Adrenal gland (tissue), 5 donors: Measurements from ENCODE around the gene PCDHB3.

ENCODE experiments used
- POLR2A ChIP-seq, 2 donors: fragments of 450-650 bp; IDR thresholded peaks; one replicate each; pipeline ENCODE4 v1.6.1; 2017; ENCODE audit warnings: antibody characterized with exemption in 2 of 2, mild to moderate bottlenecking in 2 of 2, moderate library complexity in 1 of 2
- TF ChIP-seq, protein P1 (sequence below), 6 experiments: fragments of 450-650 bp in 4 of 6; fragments of 200-600 bp in 2 of 6; sonication (generic) in 1 of 6; IDR thresholded peaks; 1 replicate in 5 of 6; 2 replicates in 1 of 6; pipeline versions ENCODE4 v1.5.1 to v1.8.0; 2016 to 2021; ENCODE audit warnings: antibody characterized with exemption in 6 of 6, mild to moderate bottlenecking in 2 of 6, moderate library complexity in 1 of 6
- donor health status: DM: no; HTN: no; CAD: no.

DNA sequence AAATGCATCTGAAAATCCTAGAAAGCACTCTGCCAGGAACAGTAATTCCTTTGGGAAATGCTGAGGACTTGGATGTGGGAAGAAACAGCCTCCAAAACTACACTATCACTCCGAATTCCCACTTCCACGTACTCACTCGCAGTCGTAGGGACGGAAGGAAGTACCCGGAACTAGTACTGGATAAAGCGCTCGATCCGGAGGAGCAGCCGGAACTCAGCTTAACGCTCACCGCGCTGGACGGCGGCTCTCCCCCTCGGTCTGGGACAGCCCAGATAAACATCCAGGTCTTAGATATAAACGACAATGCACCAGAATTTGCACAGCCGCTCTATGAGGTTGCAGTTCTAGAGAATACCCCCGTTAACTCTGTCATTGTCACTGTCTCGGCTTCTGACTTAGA, 786 bp downstream of the PCDHB3 start:
- TF ChIP-seq, protein P1, sequence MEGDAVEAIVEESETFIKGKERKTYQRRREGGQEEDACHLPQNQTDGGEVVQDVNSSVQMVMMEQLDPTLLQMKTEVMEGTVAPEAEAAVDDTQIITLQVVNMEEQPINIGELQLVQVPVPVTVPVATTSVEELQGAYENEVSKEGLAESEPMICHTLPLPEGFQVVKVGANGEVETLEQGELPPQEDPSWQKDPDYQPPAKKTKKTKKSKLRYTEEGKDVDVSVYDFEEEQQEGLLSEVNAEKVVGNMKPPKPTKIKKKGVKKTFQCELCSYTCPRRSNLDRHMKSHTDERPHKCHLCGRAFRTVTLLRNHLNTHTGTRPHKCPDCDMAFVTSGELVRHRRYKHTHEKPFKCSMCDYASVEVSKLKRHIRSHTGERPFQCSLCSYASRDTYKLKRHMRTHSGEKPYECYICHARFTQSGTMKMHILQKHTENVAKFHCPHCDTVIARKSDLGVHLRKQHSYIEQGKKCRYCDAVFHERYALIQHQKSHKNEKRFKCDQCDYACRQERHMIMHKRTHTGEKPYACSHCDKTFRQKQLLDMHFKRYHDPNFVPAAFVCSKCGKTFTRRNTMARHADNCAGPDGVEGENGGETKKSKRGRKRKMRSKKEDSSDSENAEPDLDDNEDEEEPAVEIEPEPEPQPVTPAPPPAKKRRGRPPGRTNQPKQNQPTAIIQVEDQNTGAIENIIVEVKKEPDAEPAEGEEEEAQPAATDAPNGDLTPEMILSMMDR (IDR thresholded peaks at IDR 0.05): no peak
- no peak for TF ChIP-seq POLR2A (IDR thresholded peaks at IDR 0.05)
